ENCODE measurements around the gene XXYLT1.
"Not testable (repeated sequence)": the region's sequence is repeated elsewhere in the genome, so short reads cannot be mapped to it uniquely, and the experiment has no call there.

The XXYLT1 gene

DNA sequence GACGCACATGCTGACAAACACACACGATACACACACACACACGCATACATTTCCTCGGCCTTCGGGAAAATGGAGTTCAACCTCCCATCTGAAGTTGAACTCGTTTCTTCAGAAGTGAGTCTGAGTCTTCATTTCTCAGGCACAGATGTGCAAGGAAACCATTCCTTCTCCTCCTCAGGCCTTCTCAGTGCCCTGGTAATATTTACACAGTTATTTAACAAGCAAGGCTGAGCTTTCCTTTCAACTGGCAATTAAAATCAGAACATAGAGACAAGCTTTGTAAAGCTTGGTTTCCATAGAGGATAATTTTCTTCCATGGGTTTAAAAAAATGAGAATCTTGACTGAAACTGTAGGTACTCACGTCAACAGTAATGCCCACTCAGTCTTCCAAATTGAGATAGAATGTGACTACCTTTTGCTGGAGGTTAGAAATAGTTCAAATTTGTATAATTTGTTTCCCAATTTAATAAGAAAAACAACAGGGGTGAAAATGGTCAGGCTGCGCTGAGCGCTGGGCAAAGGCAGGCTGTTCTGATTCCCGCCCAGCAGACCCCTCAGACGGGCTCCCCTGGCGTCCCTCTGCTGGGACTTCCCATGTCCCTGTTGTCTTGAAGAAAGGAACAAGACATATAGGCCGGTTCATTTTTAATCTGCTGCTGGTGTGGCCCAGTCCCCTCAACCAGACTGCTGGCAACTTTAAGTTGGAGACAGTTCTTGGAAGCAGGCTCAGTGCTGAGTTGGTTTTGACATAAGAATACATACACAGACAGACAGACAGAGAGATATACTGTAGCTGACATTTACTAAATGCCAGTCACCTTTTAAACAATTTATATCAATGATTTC, 174.3 kb downstream of the XXYLT1 start:
- no peak for DNase-seq (ENCODE audit: low read depth)

DNA sequence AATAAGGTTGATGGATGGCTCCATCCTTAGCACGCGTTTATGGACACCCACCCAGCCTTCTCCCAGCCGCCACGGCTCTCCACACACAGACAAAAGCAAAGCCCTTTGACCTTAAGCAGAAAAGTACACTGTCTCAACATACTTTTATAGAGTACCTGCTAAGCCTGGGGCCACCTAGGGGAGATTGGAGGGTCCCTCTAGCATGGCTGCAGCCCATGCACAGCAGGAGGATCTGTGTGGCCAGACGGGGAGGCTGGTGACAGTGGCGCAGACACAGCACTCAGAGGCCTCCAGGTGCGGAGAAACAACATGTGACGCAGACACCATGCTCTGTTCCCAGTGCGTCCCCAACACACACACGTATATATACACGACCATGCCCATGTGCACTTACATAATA, 174.9 kb downstream of the XXYLT1 start:
- DNase-seq (ENCODE audit: low read depth), result no peak

DNA sequence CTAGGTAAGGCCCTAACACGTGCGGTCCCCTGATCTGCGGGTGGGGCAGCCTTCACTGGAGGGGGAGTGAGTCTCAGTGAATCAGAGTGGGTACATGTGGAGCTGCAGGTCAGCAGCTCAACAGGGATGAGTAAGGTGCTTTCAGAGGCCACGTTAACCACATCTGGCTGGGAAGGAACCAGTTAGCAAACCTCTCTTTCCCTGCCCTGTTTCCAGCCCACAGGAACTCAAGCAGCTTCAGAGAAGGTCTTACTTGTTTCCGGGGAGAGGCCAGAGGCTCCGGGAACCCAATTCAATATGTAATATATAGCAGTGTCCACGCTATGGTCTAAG, 175.3 kb downstream of the XXYLT1 start:
- DNase-seq (ENCODE audit: low read depth), result no peak

DNA sequence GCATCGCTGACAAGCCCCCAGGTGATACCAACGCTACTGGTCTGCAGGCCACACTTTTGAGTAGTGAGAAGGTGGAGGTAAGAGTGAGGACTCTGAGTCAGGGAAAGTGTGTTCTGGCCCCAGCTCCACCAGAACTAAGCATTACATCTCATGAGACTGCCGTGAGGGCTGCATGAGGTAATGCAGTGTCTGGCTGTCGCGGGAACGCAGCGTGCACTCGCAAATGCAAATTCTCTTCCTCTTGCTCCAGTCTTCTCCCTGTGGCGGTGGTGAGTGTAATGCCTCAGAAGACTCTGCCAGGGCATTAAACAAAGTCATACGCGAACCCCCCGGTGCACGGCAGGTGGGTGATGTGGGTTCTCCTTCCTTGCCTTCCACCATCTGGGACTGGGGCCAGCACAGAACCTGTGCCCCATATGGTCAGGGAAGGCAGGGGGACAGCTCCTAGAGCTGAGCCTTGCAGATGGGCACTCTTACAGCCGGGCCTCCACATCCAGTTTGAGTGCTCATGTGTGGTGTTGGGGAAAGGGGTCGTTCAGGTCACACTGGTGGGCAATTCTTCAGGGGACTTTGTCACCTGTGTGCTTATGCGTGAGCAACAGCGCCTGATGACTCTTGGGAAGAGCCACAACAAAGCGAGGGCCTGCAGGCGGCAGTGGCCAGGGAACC, 175.8 kb downstream of the XXYLT1 start:
- DNase-seq (ENCODE audit: low read depth), result no peak

DNA sequence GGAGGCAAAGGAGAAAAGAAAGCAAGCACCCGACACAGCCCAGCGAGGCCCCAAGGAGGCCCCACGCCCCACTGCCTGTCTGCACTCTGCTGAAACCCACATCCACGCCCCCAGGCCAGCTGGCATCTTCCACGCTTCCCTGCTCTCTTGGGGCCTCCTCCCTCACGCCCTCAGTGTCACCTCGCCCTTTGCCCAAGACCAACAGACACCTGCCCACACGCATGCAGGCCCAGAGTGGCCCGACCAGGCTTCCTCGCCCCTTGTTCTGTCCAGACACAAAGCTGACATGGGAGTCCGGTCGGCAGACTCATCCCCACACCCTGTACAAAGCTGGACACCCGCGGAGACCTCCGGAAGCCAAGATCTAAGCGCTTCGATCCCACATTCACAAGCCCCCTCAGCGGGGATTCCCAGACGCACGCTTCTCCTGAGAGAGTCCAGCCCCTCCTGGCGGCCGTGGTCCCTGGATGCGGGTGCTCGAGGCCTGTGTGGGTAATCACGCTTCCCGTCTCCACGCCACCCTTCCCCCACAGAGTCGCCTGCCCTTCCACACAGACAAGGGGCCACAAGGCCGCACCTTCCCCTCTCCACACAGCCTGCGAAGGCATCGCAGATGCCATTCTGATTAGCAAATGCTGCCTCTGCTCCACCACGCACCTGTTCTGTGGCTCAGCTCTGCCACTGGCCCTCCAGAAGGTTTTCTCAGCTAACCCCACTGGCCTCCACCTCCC, 176.6 kb downstream of the XXYLT1 start:
- no peak for DNase-seq (ENCODE audit: low read depth)

DNA sequence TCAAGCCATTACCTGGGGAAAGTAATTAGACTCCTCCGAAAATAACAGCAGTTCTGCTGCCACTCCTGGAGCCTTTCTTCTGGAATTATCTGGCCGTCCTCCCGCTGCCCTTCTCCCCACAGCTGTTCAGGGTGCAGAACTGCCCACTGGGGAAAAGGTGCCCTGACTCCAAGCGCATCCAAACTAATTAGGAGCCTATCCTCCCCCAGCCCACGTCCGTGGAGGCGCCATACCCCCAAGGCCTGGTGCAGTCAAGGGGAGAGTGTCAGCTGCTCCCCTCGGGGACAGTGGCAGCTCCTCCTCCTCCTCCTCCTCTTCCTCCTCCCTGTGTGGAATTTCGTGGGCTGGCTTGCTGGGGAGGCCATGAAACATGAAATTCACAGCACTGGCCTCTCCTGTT, 177.2 kb downstream of the XXYLT1 start:
- no peak for DNase-seq (ENCODE audit: low read depth)

DNA sequence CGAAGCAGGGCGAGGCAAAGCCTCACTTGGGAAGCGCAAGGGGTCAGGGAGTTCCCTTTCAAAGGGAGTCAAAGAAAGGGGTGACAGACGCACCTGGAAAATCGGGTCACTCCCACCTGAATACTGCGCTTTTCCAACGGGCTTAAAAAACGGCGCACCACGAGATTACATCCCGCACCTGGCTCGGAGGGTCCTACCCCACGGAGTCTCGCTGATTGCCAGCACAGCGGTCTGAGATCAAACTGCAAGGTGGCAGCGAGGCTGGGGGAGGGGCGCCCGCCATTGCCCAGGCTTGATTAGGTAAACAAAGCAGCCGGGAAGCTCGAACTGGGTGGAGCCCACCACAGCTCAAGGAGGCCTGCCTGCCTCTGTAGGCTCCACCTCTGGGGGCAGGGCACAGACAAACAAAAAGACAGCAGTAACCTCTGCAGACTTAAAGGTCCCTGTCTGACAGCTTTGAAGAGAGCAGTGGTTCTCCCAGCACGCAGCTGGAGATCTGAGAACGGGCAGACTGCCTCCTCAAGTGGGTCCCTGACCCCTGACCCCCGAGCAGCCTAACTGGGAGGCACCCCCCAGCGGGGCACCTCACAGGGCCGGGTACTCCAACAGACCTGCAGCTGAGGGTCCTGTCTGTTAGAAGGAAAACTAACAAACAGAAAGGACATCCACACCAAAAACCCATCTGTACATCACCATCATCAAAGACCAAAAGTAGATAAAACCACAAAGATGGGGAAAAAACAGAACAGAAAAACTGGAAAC, 182.9 kb downstream of the XXYLT1 start:
- not testable (repeated sequence) for DNase-seq (ENCODE audit: low read depth)

DNA sequence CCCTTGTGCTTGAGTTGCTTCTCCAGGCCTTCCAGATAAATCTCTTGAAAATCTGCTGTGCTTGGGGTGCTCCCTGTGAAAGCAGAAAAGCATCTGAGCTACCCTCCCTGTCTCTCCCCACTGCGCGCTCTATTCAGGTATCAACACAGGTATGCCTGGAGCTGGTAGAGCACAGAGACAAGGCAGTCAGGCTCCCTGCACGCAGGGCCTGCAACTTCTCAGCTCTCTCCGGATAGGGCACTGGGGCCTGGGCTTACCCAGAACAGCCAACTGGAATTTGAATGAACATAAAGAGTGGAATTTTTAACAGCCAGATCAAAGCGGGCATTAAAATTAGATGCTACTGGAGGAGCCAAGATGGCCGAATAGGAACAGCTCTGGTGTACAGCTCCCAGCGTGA, 183.6 kb downstream of the XXYLT1 start:
- no peak for DNase-seq (ENCODE audit: low read depth)

DNA sequence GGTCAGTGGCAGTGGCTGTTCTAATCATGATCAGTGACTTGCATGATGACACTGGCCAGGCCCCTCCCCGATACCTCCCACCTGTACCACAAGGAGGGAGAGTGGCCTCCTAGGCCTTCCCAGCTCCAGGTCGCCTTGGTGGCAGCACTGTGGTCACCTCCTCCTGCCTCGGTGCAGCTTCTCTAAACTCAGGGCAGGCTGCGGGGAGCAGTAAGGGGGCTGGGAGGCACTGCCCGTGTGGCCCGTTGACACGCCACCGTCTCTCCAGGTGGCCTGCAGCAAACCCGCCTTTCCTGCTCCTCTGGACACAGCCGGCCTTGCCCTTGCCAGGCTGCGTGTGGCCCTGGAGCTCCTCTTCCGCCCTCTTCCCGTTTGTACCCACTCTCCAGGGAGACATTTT, 184.1 kb downstream of the XXYLT1 start:
- DNase-seq (ENCODE audit: low read depth), result no peak

DNA sequence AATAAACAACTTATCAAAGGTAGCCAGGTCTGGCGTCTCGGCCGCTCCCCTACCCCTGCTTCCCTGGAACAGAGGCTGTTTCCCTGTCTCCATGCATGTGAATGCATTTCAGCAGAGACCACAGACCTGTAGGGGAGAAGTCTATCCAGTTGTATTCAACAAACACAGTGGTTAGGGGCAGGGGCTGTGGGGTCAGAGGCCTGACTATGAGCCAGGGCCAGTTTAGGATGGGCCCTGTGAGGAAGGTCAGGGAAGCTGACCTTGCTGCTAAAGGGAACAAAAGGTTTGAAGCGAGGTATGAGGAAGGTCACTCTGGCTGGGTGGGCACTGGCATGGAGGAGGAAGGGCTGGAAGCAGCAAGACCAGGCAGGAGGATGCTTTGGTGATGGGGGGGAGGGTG, 184.6 kb downstream of the XXYLT1 start:
- no peak for DNase-seq (ENCODE audit: low read depth)

DNA sequence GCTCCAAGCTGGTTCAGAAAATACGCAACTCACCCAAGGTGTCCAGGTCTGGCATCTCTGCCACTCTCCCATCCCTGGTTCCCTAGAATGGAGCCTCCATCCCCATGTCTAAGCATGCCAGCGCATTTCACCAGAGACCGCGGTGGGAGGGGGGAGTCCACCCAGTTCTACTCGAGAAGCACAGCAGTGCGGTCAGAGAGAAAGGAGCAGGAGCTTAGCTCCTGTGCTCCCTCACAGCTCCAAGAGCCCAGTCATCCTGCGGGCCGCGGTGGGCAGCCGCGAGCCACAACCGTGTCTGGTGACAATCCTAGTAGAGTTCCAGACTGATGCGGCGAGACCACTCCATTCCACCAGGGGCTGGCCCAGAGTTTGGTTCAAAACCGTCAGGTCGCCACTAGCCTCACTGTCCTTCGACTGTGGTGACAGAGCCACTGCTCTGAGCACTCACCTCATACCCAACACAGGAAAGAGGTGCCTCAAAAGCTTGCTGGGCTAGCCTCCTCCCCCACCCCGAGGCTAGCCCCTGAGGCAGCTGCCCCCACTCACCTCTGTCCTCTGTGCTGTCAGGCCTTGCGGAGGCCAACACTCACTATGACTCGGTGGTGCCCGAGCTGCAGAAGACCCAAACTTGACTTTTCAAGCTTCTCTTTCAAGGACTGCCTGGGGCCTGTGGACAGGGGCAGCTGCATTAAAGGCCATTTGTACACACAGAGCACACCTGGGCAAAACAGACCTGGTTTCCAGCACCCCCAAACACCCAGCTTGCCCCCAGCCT, 185.4 kb downstream of the XXYLT1 start:
- DNase-seq (ENCODE audit: low read depth), result no peak

DNA sequence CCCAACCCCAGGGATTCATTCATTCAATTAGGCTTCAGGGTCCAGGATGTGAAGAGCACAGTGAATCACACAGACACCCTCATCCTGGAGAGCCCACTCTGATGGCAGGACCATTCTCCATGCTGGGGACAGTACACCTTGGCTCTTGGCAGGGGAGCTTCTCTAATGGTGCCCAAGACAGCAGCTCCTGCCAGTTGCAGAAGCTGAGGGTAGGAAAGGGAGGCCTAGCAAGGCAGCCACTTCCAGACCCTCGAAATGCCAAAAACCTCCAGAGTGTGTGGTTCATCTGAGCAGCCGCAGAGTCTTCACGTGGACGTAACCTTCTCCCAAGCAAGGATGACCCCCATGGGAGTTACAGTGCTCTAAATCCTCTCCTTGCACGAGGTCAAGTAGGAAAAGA, 186.2 kb downstream of the XXYLT1 start:
- no peak for DNase-seq (ENCODE audit: low read depth)

DNA sequence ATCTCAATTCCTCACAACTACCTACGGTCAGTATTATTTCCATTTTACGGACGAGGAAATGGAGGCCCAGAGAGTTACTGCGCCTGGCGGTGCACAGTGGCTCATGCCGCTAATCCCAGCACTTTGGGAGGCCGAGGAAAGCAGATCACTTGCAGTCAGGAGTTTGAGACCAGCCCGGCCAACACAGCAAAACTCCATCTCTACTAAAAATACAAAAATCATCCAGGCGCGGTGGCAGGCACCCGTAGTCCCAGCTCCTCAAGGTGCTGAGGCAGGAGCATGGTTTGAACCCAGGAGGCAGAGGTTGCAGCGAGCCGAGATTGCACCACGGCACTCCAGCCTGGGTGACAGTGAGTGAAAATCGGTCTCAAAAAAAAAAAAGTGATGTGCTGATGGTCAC, 187.3 kb downstream of the XXYLT1 start:
- no peak for DNase-seq (ENCODE audit: low read depth)

DNA sequence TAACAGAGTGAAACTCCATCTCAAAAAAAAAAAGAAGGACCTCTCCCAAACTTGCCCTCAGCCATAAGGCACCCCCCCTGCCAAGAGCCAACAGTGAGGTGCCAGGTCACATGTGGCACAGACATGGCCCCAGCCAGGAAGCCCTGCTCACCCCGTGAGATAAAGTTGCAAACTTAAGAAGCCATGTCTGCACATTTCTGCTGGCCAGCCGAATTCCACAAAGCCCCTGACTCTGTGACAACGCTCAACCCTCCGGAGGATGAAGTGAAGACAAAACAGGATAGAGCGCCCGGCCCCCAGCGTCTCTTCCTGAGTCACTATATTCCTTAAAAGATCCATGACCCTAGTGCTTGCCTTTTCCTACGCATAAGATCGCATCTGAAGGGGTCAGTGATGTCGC, 188.1 kb downstream of the XXYLT1 start:
- DNase-seq (ENCODE audit: low read depth), result no peak

DNA sequence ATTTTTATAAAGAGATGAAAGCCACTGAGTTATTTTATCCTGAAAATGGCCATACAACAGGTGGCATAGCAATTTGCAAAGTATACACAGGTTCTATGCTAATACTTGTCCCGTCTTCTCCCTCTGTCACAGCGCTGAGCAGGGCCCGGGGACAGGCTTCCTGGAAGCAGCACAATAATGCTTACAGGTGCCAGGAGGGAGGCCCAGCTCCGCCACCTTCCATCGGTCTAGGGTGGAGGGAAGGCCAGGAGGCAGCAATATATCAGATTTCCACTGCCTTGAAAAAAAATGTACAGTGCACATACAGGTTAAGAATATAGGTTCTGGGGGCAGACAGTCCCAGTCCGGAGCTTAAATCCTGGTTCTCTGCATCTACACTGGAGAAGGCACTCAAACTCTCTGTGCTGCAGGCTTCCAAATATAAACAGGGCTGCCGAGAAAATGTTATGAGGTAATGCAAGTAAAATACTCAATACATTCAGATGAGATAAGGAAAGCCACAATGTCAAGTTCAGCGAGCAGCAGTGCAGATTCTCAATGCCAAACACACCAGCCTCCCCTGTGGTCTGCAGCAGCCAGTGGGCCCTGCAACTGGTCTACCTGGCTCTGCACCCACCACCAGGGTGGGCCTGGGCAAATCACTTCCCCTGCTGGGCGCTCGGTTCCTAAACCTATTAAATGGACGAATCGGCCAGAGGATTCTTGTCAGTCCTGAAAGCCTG, 189.6 kb downstream of the XXYLT1 start:
- DNase-seq (ENCODE audit: low read depth), result no peak

DNA sequence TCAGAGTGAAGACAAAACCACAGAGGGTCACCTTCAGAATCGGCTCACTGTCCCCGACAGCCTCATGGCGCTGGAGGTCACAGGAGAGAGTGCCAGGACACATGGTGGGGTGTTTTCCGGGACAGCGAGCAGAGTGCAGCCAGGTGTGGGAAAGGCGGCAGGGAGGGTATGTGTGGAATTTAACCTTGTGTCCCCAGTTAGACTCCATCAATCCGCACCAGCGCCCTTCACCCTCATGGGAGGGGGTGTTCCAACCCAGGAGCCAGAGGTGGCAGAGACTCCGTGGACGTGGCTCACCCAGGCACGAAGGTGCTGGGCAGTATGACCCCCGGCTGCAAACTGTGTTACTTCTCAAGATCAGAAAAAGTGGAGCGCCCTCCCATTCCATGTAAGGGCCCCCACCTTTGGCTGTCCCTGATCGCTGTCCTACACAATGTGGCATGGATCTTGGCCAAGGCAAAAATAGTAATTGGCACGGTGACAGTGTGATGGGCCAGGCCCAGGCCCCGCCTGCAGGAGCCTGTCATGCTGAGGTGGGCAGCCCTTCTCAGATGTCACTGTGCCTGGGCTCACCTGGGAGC, 190.3 kb downstream of the XXYLT1 start:
- no peak for DNase-seq (ENCODE audit: low read depth)

DNA sequence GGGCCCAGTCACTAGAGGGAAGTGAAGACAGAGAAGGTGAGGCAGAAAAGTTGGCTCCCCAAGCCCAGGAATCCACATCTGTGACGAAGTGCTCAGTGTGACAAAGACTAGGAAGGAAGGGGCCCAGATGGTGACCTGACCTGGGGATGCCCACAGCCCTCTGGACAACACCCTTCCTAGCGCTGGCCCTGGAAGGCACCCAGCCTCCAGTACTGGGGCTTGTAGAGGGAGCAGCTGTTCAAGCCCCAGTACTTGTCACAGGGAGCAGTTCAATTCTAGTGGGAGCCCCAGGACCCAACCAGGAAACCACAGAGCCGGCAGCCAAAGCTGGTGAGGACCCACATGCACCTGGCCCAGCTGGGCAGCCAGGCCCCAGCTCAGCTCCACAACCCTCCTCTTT, 190.8 kb downstream of the XXYLT1 start:
- no peak for DNase-seq (ENCODE audit: low read depth)

DNA sequence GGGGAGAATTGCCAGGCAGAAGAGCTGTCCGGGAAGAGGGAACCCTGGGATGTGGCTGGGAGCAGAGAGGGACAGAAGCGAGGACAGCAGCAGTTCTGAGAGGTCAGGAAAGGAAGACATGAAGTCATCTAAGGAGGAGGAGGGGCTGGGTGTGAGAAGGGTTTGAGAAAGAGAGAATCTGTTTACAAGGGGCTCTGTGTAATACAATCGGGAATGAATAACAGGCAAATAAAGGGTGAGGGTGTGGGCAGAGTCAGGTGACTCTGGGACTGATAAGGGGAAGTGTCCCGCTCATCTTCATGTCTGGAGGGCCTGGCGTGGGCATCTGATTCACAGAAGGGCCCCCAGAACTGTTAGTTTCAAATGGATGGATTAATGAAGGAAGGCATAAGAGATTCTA, 191.3 kb downstream of the XXYLT1 start:
- no peak for DNase-seq (ENCODE audit: low read depth)

DNA sequence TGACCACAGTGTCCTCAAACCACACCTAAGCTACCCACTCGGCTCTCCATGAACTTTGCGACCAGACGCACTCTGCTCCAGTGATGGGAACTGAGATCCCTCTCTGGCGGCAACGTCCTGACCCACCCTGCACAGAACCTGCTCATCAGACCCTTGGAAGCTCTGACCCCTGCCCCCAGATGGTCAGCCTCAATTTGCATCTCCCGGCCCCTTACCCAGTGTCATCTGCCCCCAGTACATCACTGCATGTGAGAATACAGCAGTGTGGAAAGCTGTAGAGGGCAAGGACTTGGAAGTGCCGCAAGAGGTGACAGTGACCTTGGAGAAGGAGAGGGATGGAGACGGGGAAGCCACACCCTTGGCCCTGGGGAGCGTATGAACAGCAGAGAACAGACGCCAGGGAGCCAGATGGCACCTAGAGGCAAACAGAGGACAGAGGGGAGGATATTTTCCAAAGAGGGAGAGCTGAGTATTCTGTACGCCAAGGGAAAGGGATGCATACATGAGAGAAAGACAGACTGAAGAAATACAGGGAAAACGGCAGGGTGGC, 192.0 kb downstream of the XXYLT1 start:
- DNase-seq (ENCODE audit: low read depth), result no peak
